Measurements from ENCODE around the gene TNIP2. TPM values are rescaled to one million over a fixed set of nuclear protein-coding genes. Genes with fewer than 3 reads are reported as not detected.

The TNIP2 gene
- total and polyA plus RNA-seq, 2 of the 13 experiments (the other 11 are each of a cell fraction or from before 2014, with no cell fraction given), result 25.6 to 38.0 TPM

- no peak for TF ChIP-seq ZNF800 (CRISPR knock-in tag; IDR thresholded peaks at IDR 0.05)
- TF ChIP-seq MED8 (CRISPR knock-in tag; IDR thresholded peaks at IDR 0.05; ENCODE audit: insufficient replicate concordance), result no peak
- TF ChIP-seq KLF12 (CRISPR knock-in tag; IDR thresholded peaks at IDR 0.05; ENCODE audit: borderline replicate concordance), result no peak
- TF ChIP-seq SRSF4 (IDR thresholded peaks at IDR 0.05; ENCODE audit: low read depth, low read length, poor library complexity, severe bottlenecking), result no peak
- TF ChIP-seq KAT7 (CRISPR knock-in tag; IDR thresholded peaks at IDR 0.05; ENCODE audit: borderline replicate concordance), result peak; percentile 72; the same call in 1 of the 2 replicates
- TF ChIP-seq JUN (CRISPR knock-in tag; IDR thresholded peaks at IDR 0.05), result peak; percentile 80
- TF ChIP-seq CAMTA2 (CRISPR knock-in tag; IDR thresholded peaks at IDR 0.05; ENCODE audit: borderline replicate concordance), result no peak
- no peak for TF ChIP-seq ZNF75D (CRISPR knock-in tag; IDR thresholded peaks at IDR 0.05; ENCODE audit: borderline replicate concordance)
- no peak for TF ChIP-seq NCOA5 (CRISPR knock-in tag; IDR thresholded peaks at IDR 0.05)
- no peak for TF ChIP-seq SATB2 (CRISPR knock-in tag; IDR thresholded peaks at IDR 0.05)
- TF ChIP-seq GFI1 (CRISPR knock-in tag; IDR thresholded peaks at IDR 0.05; ENCODE audit: borderline replicate concordance), result no peak; the same call in 1 of the 2 replicates
- peak; percentile 73 for TF ChIP-seq AGO2 (optimal IDR thresholded peaks at IDR 0.05; ENCODE audit: low read depth, low read length)
- TF ChIP-seq RAD51 (IDR thresholded peaks at IDR 0.05; ENCODE audit: borderline replicate concordance), result no peak
- TF ChIP-seq, protein P1, sequence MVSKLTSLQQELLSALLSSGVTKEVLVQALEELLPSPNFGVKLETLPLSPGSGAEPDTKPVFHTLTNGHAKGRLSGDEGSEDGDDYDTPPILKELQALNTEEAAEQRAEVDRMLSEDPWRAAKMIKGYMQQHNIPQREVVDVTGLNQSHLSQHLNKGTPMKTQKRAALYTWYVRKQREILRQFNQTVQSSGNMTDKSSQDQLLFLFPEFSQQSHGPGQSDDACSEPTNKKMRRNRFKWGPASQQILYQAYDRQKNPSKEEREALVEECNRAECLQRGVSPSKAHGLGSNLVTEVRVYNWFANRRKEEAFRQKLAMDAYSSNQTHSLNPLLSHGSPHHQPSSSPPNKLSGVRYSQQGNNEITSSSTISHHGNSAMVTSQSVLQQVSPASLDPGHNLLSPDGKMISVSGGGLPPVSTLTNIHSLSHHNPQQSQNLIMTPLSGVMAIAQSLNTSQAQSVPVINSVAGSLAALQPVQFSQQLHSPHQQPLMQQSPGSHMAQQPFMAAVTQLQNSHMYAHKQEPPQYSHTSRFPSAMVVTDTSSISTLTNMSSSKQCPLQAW (CRISPR knock-in tag; IDR thresholded peaks at IDR 0.05), result peak; percentile 60; the same call in 1 of the 2 replicates
- peak; percentile 88 for TF ChIP-seq PAXIP1 (CRISPR knock-in tag; conservative IDR thresholded peaks at IDR 0.05)
- peak; percentile 69 for TF ChIP-seq KDM2A (CRISPR knock-in tag; IDR thresholded peaks at IDR 0.05; ENCODE audit: borderline replicate concordance, low read depth)
- TF ChIP-seq BRD4 (CRISPR knock-in tag; IDR thresholded peaks at IDR 0.05), result peak; percentile 85
- TF ChIP-seq, protein P2, sequence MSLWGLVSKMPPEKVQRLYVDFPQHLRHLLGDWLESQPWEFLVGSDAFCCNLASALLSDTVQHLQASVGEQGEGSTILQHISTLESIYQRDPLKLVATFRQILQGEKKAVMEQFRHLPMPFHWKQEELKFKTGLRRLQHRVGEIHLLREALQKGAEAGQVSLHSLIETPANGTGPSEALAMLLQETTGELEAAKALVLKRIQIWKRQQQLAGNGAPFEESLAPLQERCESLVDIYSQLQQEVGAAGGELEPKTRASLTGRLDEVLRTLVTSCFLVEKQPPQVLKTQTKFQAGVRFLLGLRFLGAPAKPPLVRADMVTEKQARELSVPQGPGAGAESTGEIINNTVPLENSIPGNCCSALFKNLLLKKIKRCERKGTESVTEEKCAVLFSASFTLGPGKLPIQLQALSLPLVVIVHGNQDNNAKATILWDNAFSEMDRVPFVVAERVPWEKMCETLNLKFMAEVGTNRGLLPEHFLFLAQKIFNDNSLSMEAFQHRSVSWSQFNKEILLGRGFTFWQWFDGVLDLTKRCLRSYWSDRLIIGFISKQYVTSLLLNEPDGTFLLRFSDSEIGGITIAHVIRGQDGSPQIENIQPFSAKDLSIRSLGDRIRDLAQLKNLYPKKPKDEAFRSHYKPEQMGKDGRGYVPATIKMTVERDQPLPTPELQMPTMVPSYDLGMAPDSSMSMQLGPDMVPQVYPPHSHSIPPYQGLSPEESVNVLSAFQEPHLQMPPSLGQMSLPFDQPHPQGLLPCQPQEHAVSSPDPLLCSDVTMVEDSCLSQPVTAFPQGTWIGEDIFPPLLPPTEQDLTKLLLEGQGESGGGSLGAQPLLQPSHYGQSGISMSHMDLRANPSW (CRISPR knock-in tag; IDR thresholded peaks at IDR 0.05; ENCODE audit: borderline replicate concordance), result peak; percentile 75; the same call in 1 of the 2 replicates
These were observed 44.8 kb upstream of the TNIP2 start (continued) for GRCh38 chr4:2800691-2801596.
